ENCODE measurements around the gene B4GALNT3.

Gene B4GALNT3

DNA sequence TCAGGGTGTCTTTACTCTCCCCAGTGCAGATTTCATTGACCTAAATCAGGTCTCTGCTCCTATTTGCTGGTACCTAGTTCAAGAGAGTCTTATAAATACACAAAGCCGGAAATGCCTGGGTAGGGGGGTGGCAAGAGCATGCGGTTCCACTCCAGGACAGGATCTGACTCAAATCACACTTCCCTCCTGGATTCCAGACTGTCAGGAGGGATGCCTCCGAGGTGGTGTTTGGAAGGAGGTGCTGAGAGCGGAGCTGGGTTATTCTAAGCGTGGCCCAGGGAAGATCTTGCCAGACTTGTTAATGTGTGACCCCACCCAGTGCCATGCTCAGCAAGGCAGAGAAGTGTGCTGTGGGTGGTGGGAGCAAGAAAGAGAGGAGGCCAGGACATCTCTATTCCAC lies 49.8 kb downstream of the B4GALNT3 start:
- Mint-ChIP-seq H3K27ac (no peak overlapping the region), H3K27me3 (peaks cover 6% of the 10 kb centered on the region), H3K36me3 (no peaks in the 10 kb centered on the region), H3K9me3 (ENCODE audit: low read depth) (no peaks in the 10 kb centered on the region), H3K4me1 (ENCODE audit: low read depth) (no peaks in the 10 kb centered on the region), H3K4me3 (no peak overlapping the region)

DNA sequence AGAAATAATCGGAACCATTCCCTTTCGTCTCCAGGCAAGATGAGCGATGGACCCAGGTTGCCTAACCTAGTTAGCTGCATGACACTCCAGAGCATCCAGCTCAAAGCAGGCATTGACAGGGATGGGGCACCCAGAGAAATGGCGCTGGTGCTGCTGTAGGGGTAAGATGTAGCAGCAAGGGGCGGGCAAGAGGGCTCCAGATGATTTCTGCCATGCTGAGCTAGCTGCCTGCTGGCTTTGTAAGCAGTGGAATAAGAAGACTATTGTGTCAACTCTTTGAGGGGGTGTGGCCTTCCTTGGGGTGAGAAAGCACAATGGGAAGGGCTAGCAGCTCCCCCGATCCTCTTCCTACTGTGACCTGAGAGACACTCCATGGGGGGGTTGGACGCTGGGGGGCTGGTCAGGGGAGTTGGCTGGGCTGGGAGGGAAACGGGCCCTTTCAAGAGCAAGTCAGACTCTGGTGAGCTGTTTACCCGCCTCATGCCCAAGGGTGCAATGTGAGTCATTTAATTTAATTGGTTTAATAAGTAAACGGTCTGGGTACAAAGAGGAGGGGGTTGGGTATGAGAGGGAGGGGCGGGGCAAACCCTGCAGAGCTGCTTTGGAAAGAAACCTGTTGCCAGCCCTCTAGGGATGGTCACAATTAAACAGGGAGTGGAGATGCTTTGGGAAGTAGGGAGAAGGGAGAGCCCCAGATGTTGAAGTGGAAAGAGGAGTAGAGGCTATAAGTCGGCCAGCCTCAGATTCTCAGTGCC lies 50.5 kb downstream of the B4GALNT3 start:
- Mint-ChIP-seq H3K36me3 (no peaks in the 10 kb centered on the region), H3K27me3 (peaks cover 6% of the 10 kb centered on the region), H3K4me3 (no peak overlapping the region), H3K9me3 (ENCODE audit: low read depth) (no peaks in the 10 kb centered on the region), H3K4me1 (ENCODE audit: low read depth) (no peaks in the 10 kb centered on the region), H3K27ac (no peak overlapping the region)

DNA sequence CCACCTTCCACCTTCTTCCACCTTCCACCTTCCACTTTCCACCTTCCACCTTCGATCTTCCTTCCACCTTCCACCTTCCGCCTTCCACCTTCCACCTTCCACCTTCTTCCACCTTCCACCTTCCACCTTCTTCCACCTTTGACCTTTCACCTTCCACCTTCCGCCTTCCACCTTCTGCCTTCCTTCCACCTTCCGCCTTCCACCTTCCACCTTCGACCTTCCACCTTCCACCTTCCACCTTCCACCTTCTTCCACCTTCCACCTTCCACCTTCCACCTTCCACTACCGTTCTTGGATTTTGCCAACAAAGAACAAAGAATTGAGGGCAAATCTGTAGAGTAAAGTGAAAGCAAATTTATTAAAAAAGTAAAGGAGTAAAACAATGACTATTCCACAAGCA lies 53.2 kb downstream of the B4GALNT3 start:
- H3K4me1 Mint-ChIP-seq (ENCODE audit: low read depth) = no peaks in the 10 kb centered on the region
- no peaks in the 10 kb centered on the region for H3K36me3 Mint-ChIP-seq
- no peak overlapping the region for H3K27ac Mint-ChIP-seq
- H3K4me3 Mint-ChIP-seq = no peak overlapping the region
- H3K27me3 Mint-ChIP-seq = peaks cover 4% of the 10 kb centered on the region
- H3K9me3 Mint-ChIP-seq (ENCODE audit: low read depth) = no peaks in the 10 kb centered on the region

DNA sequence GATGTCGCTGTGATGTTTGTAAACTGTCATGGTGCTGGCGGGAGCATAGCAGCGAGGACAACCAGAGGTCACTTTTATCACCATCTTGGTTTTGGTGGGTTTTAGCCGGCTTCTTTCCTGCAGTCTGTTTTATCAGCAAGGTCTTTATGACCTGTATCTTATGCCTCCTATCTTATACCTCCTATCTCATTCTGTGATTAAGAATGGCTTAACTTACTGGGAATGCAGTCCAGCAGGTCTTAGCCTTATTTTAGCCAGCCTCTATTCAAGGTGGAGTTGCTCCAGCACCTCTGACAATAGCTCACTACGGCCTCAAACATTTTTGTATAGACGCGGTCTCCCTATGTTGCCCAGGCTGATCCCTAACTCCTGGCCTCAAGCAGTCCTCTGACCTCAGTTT lies 53.7 kb downstream of the B4GALNT3 start:
- no peaks in the 10 kb centered on the region for H3K9me3 Mint-ChIP-seq (ENCODE audit: low read depth)
- H3K36me3 Mint-ChIP-seq = no peaks in the 10 kb centered on the region
- H3K4me1 Mint-ChIP-seq (ENCODE audit: low read depth) = no peaks in the 10 kb centered on the region
- no peak overlapping the region for H3K4me3 Mint-ChIP-seq
- H3K27me3 Mint-ChIP-seq = peaks cover 4% of the 10 kb centered on the region
- no peak overlapping the region for H3K27ac Mint-ChIP-seq

DNA sequence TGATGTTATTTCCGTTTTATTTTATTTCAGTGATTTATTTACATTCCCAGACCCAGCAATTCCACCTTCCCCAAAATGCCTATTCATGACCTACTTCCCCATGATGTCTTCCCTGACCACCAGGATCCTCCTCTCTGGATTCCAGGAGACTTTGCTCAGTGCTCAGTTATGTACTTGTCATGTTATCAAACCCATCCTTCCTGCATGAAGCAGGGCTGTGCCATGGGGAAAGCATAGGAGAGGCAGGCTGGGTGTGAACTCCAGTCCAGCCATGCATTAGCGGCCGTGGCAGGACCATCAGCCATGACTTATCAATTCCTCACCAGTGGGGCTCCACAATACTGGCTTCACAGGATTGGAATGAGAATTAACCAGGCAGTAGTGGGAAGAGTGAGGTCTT lies 57.8 kb downstream of the B4GALNT3 start:
- H3K27ac Mint-ChIP-seq = no peak overlapping the region
- H3K4me1 Mint-ChIP-seq (ENCODE audit: low read depth) = no peaks in the 10 kb centered on the region

DNA sequence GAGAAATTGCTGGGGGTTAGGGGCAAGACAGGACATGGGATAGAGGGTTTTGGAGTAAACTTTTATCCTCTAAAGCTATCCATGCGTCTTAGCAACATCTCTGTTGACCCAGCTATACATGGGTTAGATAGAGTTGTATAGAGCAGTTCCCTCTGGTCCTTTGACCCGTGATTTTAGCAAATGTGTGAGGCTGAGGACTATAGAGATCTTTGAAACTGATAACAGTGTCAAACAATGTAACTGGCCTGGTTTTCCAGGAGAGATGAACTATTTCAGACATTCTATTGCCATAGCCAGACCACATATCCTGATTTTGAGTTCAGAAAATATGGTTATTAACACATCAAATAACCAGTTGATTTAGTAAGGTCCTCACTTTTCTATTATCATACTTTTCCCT lies 60.4 kb downstream of the B4GALNT3 start:
- no peaks in the 10 kb centered on the region for H3K36me3 Mint-ChIP-seq
- no peaks in the 10 kb centered on the region for H3K9me3 Mint-ChIP-seq (ENCODE audit: low read depth)
- H3K27ac Mint-ChIP-seq = no peak overlapping the region
- peaks cover 1% of the 10 kb centered on the region for H3K4me1 Mint-ChIP-seq (ENCODE audit: low read depth)
- peaks cover 4% of the 10 kb centered on the region for H3K27me3 Mint-ChIP-seq
- H3K4me3 Mint-ChIP-seq = no peak overlapping the region

More for the DNA sequence above, 57.8 kb downstream of the B4GALNT3 start:
- H3K36me3 Mint-ChIP-seq = no peaks in the 10 kb centered on the region
- no peaks in the 10 kb centered on the region for H3K9me3 Mint-ChIP-seq (ENCODE audit: low read depth)
- H3K27me3 Mint-ChIP-seq = peaks cover 6% of the 10 kb centered on the region
- no peak overlapping the region for H3K4me3 Mint-ChIP-seq

DNA sequence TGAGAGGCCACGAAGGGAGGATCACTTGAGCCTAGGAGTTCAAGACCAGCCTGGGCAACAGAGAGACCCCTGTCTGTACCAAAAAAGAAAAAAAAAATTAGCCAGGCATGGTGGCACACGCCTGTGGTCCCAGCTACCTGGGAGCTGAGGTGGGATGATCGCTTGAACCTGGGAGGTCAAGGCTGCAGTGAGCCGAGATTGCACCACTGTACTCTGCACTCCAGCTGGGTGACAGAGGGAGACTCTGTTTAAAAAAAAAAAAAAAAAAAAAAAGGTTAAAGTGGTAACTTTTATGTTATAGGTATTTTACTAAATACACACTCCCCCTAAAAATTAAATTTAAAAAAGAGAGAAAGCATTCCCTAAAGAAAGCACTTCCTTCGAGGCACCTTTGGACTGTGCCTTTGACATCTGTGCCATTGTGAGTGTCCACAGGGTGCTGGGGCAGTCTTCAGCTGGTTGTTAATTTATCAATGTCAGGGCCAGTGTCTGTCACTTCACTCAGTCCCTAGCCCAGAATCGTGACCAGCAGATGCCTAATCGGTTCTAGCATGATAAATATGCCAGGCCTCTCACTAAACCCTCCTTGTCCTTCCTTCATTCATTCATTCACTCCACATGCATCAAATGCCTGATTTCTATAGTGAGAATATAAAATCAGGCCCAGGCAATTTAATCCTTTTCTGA lies 63.1 kb downstream of the B4GALNT3 start:
- no peak overlapping the region for H3K27ac Mint-ChIP-seq
- no peaks in the 10 kb centered on the region for H3K36me3 Mint-ChIP-seq
- no peaks in the 10 kb centered on the region for H3K9me3 Mint-ChIP-seq (ENCODE audit: low read depth)
- no peak overlapping the region for H3K4me3 Mint-ChIP-seq
- peaks cover 1% of the 10 kb centered on the region for H3K4me1 Mint-ChIP-seq (ENCODE audit: low read depth)
- H3K27me3 Mint-ChIP-seq = peaks cover 4% of the 10 kb centered on the region

DNA sequence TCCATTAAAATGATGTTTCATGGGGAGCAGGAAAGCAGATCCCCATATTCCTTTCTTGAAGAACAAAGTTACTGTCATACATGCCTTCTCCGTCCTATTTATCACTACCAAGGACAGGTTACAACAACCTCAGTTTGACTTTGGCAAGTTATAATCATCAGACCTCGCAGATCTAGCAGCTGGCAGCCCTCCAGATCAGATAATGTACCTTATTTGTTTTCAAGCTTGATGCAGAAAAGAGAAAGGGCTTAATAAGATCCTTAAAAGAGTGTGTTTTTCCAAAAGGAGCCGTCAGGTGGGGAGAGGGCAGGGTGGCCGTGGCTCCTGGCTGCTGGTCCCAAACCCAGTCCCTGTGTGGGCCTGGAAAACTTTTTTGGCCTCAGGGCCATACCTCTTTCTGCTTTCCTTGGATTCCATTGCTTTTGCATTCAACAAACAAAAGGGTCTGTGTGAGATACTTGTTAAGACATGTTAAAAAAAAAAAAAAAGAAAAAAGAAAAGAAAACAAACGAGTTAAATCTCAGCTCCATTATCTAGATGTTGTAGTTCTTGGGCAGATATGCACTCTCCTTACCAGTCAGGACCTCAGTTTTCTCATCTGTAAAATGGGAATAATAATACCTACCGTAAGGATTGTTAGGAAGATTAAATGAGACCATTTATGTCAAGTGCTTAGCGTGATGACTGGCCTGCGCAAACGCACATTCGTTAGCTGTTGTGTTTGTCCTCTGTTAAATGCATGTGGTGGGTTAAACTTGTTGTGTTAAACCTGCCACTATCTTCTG lies 64.6 kb downstream of the B4GALNT3 start:
- H3K4me1 Mint-ChIP-seq (ENCODE audit: low read depth) = peaks cover 1% of the 10 kb centered on the region
- H3K9me3 Mint-ChIP-seq (ENCODE audit: low read depth) = no peaks in the 10 kb centered on the region
- no peak overlapping the region for H3K4me3 Mint-ChIP-seq
- peaks cover 4% of the 10 kb centered on the region for H3K27me3 Mint-ChIP-seq
- no peak overlapping the region for H3K27ac Mint-ChIP-seq
- peaks cover 3% of the 10 kb centered on the region for H3K36me3 Mint-ChIP-seq

DNA sequence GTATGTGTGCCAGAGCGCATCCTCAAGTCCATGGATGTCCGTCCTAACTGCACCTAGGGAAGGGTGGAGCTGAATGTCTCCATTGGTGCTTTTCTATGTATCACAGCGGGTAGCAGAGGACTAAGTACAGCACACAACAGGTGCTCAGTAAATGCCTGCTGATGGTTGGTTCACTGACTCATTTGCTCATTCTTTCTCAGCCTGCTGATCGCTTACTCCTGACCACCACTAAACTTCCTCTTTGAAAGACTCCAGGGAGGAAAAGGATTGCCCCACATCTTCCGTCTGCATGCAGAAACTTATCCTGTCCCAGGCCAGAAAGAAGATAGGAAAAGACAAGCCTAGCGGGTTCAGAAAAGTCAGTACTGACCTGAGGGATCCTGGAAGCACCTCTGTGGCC lies 66.3 kb downstream of the B4GALNT3 start:
- H3K4me3 Mint-ChIP-seq = no peak overlapping the region
- no peaks in the 10 kb centered on the region for H3K27me3 Mint-ChIP-seq
- H3K27ac Mint-ChIP-seq = no peak overlapping the region
- H3K9me3 Mint-ChIP-seq (ENCODE audit: low read depth) = no peaks in the 10 kb centered on the region
- peaks cover 1% of the 10 kb centered on the region for H3K4me1 Mint-ChIP-seq (ENCODE audit: low read depth)
- peaks cover 3% of the 10 kb centered on the region for H3K36me3 Mint-ChIP-seq

DNA sequence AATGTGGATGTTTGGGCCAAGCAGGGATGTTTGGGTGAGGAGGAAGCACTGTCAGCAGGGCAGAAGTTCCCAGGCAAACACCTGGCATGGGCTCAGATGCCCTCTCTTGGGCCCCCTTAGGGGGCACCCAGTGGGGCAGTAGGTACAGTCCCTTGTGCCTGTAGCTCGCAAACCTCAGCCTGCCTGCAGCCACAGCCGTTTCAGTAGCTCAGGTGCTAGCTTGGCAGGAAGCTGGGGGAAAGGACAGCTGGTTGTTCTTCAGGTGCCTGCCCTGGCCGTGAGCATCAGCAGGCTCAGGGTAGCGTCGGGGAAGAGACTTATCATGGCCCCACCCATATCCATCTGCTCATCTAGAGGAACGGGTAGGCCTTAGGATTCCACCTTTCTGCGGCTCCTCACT lies 67.5 kb downstream of the B4GALNT3 start:
- H3K9me3 Mint-ChIP-seq (ENCODE audit: low read depth) = peaks cover 3% of the 10 kb centered on the region
- H3K4me1 Mint-ChIP-seq (ENCODE audit: low read depth) = peaks cover 1% of the 10 kb centered on the region
- no peak overlapping the region for H3K4me3 Mint-ChIP-seq
- H3K36me3 Mint-ChIP-seq = peaks cover 7% of the 10 kb centered on the region
- H3K27ac Mint-ChIP-seq = no peak overlapping the region
- no peaks in the 10 kb centered on the region for H3K27me3 Mint-ChIP-seq

DNA sequence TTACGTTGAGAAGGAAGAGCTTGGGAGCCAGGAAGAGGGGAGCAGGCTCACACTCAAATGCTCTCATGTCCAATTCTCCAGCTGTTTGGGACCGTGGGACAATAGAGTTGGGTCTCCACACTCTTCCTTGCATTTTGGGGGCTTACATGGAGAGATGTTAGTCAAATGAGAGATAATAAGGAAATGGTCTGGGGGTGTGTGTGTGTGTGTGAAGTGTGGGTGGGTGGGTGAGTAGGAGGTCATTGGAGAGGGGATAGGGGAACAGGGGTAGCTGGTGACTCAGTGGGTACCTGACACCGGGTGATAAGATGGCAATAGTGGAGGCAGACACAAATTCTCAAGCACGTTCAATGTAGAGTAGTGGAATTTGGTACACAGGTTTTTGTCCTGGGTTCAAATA lies 68.0 kb downstream of the B4GALNT3 start:
- Mint-ChIP-seq H3K27ac (no peak overlapping the region), H3K9me3 (ENCODE audit: low read depth) (peaks cover 5% of the 10 kb centered on the region), H3K27me3 (no peaks in the 10 kb centered on the region), H3K4me1 (ENCODE audit: low read depth) (peaks cover 1% of the 10 kb centered on the region), H3K36me3 (peaks cover 8% of the 10 kb centered on the region), H3K4me3 (no peak overlapping the region)

DNA sequence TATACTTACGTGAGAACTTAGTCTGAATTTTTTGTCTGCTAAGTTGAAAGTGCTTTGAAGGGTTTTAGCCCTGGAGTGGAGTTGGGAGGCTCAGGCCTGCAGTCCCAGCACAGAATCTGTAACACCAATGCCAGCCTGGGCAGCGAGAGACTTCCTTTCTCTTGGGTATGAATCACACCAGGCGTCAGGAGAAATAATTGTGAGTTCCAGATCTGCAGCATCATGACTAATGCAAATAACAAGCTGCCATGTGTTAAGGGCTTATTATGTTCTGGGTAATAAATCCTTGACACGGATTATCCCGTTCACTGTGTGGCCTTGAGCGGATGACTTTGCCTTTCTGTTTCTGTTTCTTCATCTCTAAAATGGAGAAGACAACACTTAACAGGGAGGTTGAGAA lies 70.6 kb downstream of the B4GALNT3 start:
- Mint-ChIP-seq H3K4me1 (ENCODE audit: low read depth) (no peaks in the 10 kb centered on the region), H3K9me3 (ENCODE audit: low read depth) (peaks cover 5% of the 10 kb centered on the region), H3K27me3 (no peaks in the 10 kb centered on the region), H3K27ac (no peak overlapping the region), H3K4me3 (no peak overlapping the region), H3K36me3 (peaks cover 8% of the 10 kb centered on the region)

DNA sequence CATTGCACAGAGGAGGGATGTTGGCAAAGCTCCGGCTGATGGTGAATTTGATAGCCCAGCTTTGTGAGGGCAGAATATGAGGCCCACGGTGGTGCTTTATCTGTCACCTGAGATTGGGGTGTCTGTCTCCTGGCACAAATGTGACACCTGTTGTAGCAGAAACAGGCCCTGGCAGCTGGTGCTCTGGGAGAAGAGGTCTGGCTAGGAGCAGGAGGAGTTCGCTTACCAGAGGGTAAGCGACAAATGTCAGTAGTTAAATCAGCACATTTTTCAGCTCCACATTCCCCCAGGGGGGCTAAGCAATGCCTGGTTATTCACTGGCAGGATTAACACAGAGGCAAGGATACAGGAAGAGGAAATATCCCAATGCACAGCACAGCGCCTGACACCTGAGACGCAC lies 71.1 kb downstream of the B4GALNT3 start:
- Mint-ChIP-seq H3K9me3 (ENCODE audit: low read depth) (peaks cover 5% of the 10 kb centered on the region), H3K36me3 (peaks cover 8% of the 10 kb centered on the region), H3K4me1 (ENCODE audit: low read depth) (no peaks in the 10 kb centered on the region), H3K27me3 (no peaks in the 10 kb centered on the region), H3K4me3 (no peak overlapping the region), H3K27ac (no peak overlapping the region)

DNA sequence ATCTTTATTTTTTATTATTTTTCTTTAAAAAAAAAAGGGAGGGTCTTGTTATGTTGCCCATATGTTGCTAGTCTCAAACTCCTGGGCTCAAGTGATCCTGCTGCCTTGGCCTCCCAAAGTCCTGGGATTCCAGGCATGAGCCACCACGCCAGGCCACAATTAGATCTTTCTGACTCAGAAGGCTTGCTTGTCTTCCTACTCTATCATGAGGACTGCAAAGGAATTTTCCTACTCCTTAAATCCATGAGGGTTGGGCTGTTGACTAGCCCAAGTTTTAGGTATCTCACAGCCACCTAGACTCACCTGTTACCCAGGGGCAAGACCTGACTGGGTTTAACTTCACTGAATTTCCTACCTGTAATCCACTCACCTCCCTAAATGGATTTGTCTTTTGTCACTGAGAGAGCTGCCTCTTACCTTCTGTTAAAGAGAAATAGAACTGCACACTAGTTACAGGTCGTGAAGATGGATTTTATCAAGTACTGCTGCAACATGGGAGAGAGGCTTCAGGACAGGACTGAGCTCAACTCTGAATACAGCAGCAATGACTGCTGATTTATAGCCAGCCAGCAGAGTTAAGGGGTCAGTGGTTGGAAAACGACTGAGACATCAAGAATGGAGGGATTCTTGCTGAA lies 72.3 kb downstream of the B4GALNT3 start:
- Mint-ChIP-seq H3K27me3 (peaks cover 2% of the 10 kb centered on the region), H3K9me3 (ENCODE audit: low read depth) (peaks cover 5% of the 10 kb centered on the region), H3K4me1 (ENCODE audit: low read depth) (no peaks in the 10 kb centered on the region), H3K36me3 (peaks cover 8% of the 10 kb centered on the region), H3K27ac (no peak overlapping the region), H3K4me3 (no peak overlapping the region)

Measured in activated naive CD8-positive, alpha-beta T cell (primary cell).